Fibroblast of peridontal ligament (primary cell): ENCODE measurements around the gene SULT1A1.
"Not testable (repeated sequence)": the region's sequence is repeated elsewhere in the genome, so short reads cannot be mapped to it uniquely, and the experiment has no call there.

Source experiments
- DNase-seq: peaks from one replicate; pipeline ENCODE4 v3.0.0-alpha.2; 2010; ENCODE audit errors: extremely low read depth

The SULT1A1 gene

DNA sequence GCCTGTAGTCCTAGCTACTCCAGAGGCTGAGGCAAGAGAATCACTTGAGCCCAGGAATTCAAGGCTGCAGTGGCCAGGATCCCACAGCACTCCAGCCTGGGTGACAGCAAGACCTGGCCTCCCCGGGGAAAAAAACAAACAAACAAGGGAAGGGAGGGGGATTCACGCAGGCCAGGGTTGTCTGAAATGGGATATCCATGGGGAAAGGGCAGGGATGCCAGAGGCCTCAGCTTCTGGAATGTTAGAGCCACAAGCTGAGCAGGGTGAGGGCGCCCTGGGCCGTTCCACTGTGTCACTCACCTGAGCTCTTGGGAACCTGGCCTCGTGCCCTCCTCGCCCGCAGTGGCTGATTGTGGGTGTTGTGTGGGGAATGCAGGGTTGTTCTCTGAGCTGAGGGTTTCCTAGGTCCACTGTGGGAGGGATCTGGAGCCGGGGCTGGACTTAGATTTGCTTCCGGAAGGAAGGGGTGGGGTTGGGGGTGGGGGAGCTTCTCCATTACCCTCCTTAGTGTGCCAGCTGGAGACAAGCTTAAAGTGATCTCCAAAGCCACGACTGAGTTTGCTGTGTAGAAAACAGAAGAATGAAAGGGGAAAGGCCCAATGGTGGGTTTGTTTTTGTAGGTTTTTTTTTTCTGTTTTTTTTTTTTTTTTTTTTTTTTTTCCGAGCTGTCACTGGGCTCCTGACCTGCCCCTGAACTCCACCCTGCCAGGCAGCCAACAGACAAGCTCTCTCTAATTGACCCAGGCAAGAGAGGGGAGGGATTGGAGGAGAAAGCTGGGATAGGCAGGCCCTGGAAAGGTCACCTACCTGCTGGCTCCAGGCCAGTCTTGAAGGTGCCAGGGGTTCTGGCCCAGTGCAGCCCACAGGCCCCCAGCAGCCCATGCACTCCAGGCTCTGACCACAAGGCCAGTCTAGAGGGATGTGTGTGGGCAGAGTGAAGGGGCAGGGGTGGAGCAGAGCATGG is at the start of gene SULT1A1:
Gene SULT1A1, minus strand, starts transcription at position 414 of the 964 bp plus-strand sequence. CDS start 1,189 bp downstream, outside the sequence.
- no peak for DNase-seq

DNA sequence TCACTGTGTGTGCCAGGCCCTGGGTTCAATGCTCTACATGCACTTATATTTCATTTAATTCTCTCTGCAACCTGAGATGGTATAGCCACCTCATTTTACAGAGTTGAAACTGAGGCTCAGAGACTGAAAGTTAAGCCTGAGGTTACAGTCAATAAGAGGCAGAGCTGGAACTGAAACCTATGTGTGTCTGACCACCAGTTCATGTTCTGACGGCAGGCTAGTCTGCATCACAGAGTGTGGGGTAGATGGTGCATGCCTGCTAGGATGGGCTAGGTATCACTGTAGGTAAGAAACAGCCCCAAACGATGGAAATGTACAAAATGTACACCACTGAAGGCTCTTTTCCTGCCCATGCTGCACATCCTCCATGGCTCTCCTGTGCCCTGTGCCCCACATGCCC is 30.1 kb upstream of the SULT1A1 start:
- not testable (repeated sequence) for DNase-seq

DNA sequence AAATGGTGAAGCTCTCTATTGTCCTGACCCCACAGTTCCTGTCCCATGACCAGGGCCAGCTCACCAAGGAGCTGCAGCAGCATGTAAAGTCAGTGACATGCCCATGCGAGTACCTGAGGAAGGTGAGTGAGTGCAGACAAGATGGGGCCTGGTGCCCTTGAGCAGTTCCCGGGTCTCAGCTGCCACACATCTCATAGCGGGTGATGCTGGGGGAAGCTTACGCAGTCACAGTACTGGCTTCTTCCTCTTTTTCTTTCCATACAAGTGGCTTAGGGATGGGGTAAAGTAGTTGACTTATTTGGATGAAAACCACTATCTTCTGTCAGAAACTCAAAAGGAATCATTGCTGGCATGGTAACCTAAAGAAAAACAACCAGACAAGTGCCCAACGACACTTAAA is 28.5 kb upstream of the SULT1A1 start:
- not testable (repeated sequence) for DNase-seq

DNA sequence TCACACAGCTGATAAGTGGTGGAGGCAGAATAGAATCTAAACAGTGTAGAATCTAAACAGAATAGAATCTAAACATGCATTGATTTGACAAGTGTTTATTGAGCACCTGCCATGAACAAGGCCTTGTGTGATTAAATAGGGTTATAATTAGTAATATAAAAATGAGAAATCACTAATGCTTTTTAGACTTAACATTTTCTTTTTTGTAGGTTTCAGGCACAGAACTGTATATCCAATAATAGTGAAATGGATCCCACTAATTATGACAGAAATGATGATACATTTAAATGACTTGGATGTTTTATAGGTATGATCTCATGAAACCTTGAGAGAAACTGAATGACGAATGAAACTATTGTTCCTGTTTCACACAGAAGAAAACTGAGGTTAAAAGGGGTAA is 27.9 kb upstream of the SULT1A1 start, which contains the start of gene NPIPB8:
Gene NPIPB8, plus strand, starts transcription at position 301 of the 400 bp plus-strand sequence. CDS start 296 bp downstream, outside the sequence.
- not testable (repeated sequence) for DNase-seq

DNA sequence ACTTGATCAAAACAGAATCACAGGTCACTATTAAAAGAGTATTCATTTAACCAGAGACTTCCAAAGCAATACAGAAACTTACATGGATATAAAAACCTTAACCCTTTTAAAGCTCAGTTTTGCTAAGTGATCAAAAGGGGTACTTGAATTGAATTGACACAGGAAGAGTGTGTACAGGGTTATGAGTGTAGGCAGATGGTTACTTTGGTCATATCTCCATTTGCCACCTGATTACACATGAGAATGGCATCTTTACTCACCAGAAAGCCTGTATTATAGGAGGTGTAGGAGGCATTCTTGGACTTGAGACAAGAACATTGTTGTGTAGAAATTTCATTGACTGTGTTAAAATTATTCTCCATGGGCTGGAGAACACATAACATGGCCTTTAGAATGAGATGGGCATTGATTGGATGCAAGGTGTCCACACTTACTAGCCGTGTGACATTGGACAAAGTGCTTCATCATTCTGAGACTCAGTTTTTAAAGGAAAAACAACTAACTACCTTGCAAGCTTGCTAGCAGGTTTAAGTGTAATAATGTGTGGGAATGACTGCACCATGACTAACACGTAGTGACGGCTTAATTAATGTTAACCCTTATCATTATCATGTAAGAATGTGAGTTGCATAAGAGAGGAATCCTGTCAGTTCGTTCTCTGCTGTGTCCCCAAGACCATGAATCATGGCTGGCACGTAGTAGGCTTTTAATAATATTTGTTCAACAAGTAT is 26.4 kb upstream of the SULT1A1 start:
- not testable (repeated sequence) for DNase-seq

DNA sequence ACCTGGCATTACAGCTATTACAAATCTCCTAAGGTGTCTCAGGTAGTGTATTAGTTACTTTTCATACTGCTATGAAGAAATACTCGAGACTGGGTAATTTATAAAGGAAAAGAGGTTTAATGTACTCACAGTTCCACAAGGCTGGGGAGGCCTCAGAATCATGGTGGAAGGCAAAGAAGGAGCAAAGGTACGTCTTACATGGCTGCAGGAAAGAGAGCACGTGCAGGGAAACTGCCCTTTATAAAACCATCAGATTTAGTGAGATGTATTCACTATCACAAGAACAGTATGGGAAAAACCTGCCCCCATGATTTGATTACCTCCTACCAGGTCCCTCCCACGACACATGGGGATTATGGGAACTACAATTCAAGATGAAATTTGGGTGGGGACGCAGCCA is 21.1 kb upstream of the SULT1A1 start:
- not testable (repeated sequence) for DNase-seq

DNA sequence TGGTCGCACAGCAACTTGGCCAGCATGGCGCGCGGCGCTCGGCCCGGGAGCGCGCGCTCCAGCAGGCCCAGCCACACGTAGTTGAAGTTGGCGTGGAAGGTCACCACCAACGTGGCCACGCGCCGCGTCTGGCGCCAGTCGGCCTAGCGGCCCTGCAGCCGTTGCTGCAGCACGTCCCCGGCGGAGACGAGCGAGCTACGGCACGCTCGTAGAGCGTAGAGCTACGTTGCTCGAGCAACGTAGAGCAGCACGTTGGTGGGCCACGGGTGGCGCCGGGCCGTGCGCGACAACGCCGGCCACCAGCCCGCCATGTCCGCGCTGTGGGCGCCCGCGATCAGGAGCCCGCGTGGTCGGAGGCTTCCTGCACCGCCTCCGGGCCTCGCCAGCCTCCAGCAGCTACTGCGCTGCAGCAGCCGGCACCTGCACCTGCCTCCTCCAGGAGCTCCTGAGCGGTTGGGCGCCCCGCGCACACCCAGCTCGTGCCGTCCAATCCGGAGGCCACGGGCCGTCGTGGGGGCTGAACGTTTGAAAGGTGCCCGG is 13.4 kb upstream of the SULT1A1 start:
- DNase-seq = no peak

DNA sequence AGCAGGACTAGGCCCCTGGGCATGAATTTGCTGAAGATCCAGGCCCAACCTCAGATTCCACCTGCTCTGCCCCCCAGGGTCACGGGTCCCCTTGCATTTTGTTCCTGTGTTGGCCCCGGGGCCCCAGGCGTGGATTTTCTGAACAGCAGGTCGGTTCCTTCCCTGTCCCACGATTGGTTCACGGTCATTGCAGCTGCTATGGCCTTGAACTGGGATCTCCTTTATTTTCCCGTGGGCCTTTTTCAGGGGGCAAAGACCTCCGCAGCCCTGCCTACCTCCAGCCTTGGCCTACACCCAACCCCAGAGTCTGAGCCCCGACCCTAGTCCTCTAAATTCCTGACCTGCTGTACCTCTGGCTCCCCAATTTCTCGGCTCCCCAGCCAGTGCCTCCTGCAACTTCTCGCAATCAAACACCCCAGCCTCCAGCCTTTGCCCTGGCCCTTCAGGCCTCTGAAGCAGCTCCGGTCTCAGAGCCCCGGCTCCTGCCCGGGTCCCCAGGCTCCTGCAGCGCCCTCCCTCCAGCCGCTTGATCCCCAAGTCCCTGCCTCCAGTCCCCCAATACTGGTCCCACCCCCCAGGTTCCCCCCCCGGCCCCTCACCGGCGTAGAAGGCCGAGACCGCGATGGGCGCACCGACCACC is 12.8 kb upstream of the SULT1A1 start:
- not testable (repeated sequence) for DNase-seq

DNA sequence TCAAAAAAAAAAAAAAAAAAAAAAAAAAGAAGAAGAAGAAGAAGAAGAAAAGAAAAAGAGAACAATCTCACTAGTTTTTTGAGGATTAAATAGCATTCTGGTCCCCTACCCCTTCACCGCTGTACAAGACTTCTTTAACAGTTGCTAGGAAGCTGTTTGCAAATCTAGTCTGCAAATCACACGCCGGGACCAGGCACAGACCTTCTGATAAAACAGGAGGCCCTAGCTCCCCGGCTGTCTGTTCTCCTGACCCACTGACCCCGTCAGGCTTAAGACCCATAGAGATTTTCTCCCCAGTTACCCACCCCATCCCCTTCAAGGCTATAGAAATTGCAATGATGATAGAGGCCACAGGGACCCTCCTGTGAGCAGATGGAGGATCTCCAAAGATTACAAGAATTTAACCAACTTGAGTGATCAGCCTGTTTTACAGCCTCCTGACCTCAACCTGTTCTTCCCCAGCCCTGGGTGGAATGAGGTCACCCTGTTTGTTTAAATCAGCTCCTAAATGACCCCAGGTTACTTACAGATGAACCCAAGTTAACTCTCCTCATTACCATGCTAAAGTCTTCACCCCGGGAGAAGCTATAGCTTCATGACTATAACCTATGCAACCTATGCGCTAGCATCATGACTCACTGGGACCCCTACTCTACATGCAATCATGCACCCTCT is 11.8 kb upstream of the SULT1A1 start:
- DNase-seq = no peak

DNA sequence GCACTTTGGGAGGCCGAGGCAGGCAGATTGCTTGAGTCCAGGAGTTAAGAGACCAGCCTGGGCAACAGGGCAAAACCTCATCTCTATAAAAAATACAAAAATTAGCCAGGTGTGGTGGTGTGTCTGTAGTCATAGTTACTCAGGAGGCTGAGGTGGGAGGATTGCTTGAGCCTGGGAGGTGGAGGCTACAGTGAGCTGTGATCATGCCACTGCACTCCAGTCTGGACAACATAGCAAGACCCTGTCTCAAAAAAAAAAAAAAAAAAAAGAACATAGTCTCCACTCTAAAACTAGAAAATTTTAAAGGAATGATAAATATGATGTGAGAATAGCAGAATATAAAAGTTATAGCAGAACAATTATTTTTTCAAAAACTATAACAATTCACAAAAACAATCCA is 10.5 kb upstream of the SULT1A1 start:
- DNase-seq = not testable (repeated sequence)

GRCh38 chr16:28617874-28618273 is 8.0 kb upstream of the SULT1A1 start:
- peak; percentile 11 for DNase-seq

DNA sequence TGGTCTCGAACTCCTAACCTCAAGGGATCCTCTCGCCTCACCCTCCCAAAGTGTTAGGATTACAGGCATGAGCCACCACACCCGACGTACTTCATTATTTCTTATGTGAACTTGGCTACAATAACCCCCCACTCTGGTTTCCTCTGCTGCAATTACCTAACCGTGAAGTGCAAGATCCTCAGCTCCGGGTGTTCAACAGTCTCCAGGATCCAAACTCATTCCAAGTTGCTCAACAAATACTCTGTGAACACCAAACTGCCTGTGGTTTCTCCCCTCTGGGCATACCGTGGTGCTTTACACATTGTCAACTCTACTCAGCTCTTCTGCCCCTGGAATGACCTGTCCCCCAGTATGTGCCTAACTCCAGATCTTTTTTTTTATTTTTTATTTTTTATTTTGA is 6.8 kb upstream of the SULT1A1 start:
- DNase-seq = no peak

- not testable (repeated sequence) for DNase-seq
Observed at GRCh38 chr16:28616224-28616577, 6.4 kb upstream of the SULT1A1 start.

DNA sequence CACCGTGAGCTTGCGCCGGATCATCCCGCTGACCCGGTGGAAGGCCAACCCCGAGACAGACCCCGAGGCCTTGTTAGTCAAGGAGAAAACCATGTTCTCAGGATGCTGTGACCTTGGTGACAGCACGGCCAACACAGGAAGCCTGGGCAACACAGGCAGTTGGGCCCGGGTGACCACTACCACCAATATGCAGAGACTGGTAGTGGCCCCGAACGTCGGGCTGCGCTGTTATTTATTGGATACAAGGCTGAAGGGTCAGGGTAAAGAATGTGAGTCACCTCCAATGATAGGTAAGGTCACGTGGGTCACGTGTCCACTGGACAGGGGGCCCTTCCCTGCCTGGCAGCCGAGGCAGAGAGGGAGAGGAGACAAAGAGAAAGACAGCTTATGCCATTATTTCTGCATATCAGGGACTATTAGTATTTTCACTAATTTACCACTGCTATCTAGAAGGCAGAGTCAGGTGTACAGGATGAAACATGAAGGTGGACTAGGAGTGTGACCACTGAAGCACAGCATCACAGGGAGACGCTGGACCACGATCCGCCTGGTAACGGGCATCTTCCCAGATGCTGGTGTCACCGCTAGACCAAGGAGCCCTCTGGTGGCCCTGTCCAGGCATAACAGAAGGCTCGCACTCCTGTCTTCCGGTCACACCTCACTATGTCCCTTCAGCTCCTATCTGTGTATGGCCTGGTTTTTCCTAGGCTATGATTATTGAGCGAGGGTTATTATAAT is 5.8 kb upstream of the SULT1A1 start:
- DNase-seq = peak; percentile 20

DNA sequence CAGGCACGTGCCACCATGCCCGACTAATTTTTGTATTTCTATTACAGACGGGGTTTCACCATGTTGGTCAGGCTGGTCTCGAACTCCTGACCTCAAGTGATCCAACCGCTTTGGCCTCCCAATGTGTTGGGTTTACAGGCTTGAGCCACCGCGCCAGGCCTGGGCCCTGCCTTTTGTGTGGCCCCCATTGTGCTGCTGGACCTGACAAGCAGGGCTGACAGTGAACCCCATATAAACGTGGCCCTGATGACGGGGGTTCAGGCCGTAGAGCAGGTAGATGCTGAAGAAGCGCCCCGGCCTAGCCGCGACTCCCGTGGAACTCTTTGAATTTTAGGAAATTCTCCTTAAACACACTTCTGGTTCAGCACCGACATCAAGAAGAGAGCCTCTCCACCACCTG is 4.7 kb upstream of the SULT1A1 start:
- not testable (repeated sequence) for DNase-seq

DNA sequence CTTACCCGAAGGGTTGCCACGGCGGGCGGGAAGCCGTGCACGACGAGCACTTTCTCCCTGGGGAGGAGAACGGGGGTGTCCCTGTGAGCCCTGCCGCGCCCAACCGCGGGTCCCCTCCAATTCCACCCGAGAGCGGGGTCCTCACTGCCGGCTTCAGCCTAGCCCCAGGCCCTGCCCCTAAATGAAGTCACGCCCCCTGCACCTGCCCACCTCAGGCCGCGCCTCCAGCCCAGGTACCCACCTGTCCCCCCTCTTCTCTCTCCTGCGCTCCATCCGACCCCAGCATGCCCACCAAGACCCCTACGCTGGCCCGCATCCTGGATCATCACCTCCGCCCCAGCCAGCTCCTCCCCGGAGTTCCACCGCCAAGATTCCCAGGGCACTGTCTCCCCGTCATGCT is 4.1 kb upstream of the SULT1A1 start:
- DNase-seq = not testable (repeated sequence)

DNA sequence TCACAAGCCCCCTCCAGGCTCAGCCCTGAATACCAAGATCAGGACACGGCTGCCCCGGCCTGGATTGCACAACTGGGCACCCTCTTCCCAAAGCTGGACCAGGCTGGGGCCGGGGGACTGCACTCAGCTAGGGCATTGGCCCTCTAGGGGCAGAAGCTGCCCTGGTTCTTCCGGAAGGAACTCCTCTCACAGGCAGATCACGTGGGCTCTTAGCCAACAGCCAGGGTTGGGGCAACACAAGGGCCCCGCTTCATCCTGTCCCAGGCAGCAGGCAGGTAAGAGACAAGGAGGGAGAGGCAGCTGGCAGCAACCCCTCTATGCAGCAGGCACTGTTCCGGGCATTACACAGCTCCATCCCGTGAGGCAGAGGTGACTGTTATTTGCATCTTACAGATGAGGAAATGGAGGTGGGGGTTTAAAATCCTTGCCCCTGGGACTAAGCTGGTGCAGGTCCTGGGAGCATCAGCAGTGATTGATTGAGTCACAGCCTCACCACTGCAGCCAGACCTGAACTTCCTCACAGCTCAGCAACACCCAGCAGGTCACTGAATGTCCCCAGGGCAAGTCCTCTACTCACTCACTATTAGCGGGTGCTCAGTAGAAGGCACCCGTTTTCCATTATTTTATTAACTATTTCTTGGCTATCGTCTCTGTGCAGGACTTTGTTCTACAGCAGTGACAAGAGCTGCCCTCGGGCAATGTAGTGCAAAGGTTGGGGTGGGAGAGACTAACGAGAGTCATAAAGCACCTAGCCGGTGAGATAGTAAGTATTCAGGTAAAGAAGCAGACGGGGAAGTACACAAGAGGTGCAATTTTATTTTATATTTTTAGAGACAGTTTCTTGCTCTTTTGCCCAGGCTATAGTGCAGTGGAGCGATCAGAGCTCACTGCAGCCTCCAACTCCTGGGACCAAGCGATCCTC is 2.8 kb upstream of the SULT1A1 start:
- DNase-seq = not testable (repeated sequence)

DNA sequence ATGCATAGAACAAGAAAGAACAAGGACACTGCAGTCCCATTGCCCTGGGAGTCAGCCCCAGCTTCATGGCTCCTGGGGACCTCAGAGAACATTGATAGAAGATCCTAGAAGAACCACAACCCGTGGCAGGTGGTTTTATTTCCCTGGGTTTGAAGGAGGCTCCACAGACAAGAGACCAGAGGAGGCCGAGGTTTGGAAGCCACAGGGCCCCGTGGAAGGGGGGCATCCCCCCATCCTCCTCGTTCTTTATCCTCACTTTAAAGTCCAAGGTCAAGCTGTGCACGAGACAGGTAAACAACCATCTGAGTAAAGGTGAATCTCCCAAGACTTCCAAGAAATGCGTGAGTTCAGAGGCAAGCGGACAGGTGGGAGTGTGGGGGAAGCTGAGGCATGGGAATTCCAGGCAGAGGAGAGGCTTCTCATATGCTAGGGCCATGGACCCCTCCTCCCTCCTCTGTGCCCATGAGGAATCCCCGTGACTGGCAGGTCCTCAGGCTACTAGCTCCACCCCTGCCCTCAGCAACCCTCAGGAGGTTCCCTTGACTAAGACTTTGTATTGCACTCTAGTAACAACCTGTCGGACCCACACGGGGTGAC is 849 bp upstream of the SULT1A1 start:
- DNase-seq = no peak
